Cardiac fibroblast (primary cell): ENCODE measurements around the gene PLCD3.

Source experiments
- DNase-seq, 2 donors: peaks; one replicate each; pipeline versions ENCODE4 v3.0.0 to v3.0.0-alpha.2; 2010; ENCODE audit warnings: low read depth in 2 of 2
- H3K4me3 ChIP-seq, 2 donors: replicated peaks in 1 of 2; 1 replicate in 1 of 2; 2 replicates in 1 of 2; pipeline ENCODE4 v1.5.1; 2011; ENCODE audit warnings: low read depth in 2 of 2, low read length in 2 of 2, mild to moderate bottlenecking in 2 of 2, moderate library complexity in 1 of 2
- TF ChIP-seq, protein P1 (sequence below): IDR thresholded peaks from one replicate; pipeline ENCODE4 v1.5.1; 2011; ENCODE audit warnings: low read depth, mild to moderate bottlenecking, low read length, inconsistent platforms

Gene PLCD3

DNA sequence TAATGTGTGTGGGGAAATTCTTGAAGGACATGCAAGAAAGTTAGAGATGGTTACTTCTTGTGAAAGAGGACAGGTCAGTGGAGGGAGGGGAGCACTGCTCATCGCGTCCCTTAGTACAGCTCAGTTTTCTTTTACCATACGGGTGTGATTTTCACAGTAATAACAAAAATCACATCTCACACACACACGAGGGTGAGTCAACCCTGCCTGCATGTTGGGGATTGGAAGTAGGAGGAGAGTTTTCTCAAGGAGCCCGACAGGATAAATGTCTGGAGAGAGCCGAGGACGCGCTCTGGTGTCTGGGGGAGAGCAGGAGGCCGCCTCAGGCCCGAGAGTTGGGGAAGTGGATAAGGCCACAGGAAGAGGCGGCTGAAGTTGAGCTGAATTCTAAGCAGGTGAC is 16.4 kb downstream of the PLCD3 start:
- TF ChIP-seq, protein P1, sequence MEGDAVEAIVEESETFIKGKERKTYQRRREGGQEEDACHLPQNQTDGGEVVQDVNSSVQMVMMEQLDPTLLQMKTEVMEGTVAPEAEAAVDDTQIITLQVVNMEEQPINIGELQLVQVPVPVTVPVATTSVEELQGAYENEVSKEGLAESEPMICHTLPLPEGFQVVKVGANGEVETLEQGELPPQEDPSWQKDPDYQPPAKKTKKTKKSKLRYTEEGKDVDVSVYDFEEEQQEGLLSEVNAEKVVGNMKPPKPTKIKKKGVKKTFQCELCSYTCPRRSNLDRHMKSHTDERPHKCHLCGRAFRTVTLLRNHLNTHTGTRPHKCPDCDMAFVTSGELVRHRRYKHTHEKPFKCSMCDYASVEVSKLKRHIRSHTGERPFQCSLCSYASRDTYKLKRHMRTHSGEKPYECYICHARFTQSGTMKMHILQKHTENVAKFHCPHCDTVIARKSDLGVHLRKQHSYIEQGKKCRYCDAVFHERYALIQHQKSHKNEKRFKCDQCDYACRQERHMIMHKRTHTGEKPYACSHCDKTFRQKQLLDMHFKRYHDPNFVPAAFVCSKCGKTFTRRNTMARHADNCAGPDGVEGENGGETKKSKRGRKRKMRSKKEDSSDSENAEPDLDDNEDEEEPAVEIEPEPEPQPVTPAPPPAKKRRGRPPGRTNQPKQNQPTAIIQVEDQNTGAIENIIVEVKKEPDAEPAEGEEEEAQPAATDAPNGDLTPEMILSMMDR = no peak
- DNase-seq = no peak
- H3K4me3 ChIP-seq = no peak overlapping the region

DNA sequence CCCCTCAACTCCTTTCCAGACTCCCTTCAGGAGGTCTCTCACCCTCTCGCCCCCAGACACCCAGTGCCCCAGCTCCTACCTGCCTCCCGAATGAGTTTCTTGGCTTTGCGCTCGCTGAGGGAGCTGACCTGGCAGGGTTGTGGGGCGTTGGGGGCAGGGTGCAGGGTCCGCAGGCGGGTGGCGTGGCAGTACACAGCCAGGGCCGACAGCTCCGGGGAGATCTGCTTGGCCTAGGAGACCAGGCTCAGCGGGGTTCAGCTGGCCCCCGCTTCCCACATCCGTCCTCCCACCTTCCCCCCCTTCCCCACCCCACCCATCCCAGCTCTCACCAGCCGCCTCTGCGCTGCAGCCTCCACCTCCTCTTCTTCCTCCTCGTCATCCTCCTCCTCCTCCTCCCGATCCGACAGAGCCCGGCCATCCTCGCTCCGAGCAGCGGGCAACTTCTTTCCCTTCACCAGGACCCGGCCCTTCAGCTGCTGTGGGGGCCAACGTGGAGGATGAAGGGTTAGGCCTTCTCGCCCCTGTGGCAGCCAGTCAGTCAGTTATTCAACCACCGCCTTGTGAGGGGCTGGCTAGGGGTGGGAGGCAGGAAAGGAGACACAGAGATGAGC is 17.2 kb downstream of the PLCD3 start:
- no peak for DNase-seq
- H3K4me3 ChIP-seq = no peak overlapping the region
- TF ChIP-seq, protein P1 = no peak

GRCh38 chr17:45114117-45114932 is 18.0 kb downstream of the PLCD3 start:
- no peak overlapping the region for H3K4me3 ChIP-seq
- no peak for DNase-seq
- TF ChIP-seq, protein P1 = no peak

- TF ChIP-seq, protein P1 = no peak
- no peak for DNase-seq
Measured at GRCh38 chr17:45113424-45113754, 18.9 kb downstream of the PLCD3 start.

GRCh38 chr17:45112559-45113423 is 19.5 kb downstream of the PLCD3 start:
- TF ChIP-seq, protein P1 = no peak
- no peak overlapping the region for H3K4me3 ChIP-seq
- no peak for DNase-seq

More at GRCh38 chr17:45113424-45113754, 18.9 kb downstream of the PLCD3 start:
- no peak overlapping the region for H3K4me3 ChIP-seq

- no peak overlapping the region for H3K4me3 ChIP-seq
- TF ChIP-seq, protein P1 = no peak
- DNase-seq = no peak
Measured at GRCh38 chr17:45111850-45112249, 20.5 kb downstream of the PLCD3 start.
